ENCODE measurements around the gene ISCA2. TPM values are rescaled to one million over a fixed set of nuclear protein-coding genes. Genes with fewer than 3 reads are reported as not detected.
"Not testable (repeated sequence)": the region's sequence is repeated elsewhere in the genome, so short reads cannot be mapped to it uniquely, and the experiment has no call there.

The ISCA2 gene, protein sequence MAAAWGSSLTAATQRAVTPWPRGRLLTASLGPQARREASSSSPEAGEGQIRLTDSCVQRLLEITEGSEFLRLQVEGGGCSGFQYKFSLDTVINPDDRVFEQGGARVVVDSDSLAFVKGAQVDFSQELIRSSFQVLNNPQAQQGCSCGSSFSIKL
- total RNA-seq, result 10 to 100 TPM; 23.5 to 25.5 TPM

- Histone ChIP-seq H3K4me3 (peak within 1 kb of the TSS; percentile 82 to 95), H3K9me3 (no peaks in the 10 kb centered on the region), H3K27ac (peak within 1 kb of the TSS; percentile 95 to 96), H3K27me3 (replicated peaks; ENCODE audit: insufficient read depth) (no peaks in the 10 kb centered on the region), H3K4me1 (replicated peaks) (peaks cover 6% of the 10 kb centered on the region), H3K36me3 (no peaks in the 10 kb centered on the region)
- 1% methylated on average over 62 of the region's 73 CpGs for WGBS
- TF ChIP-seq, protein P1, sequence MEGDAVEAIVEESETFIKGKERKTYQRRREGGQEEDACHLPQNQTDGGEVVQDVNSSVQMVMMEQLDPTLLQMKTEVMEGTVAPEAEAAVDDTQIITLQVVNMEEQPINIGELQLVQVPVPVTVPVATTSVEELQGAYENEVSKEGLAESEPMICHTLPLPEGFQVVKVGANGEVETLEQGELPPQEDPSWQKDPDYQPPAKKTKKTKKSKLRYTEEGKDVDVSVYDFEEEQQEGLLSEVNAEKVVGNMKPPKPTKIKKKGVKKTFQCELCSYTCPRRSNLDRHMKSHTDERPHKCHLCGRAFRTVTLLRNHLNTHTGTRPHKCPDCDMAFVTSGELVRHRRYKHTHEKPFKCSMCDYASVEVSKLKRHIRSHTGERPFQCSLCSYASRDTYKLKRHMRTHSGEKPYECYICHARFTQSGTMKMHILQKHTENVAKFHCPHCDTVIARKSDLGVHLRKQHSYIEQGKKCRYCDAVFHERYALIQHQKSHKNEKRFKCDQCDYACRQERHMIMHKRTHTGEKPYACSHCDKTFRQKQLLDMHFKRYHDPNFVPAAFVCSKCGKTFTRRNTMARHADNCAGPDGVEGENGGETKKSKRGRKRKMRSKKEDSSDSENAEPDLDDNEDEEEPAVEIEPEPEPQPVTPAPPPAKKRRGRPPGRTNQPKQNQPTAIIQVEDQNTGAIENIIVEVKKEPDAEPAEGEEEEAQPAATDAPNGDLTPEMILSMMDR (IDR thresholded peaks at IDR 0.05), result peak in 2 of 4 experiments; percentile 18 to 31
- peak; percentile 75 for TF ChIP-seq POLR2A (IDR thresholded peaks at IDR 0.05)
- TF ChIP-seq POLR2AphosphoS5 (IDR thresholded peaks at IDR 0.05), result peak; percentile 85
- DNase-seq (ENCODE audit: low spot score), result peak; percentile 100
- intact Hi-C loops (cut with DNase I), result no loop called here
These were observed at the start of gene ISCA2 for GRCh38 chr14:74493343-74494261. ISCA2 (plus strand) TSS chr14:74493765; CDS start chr14:74493775, 10 bp downstream.

DNA sequence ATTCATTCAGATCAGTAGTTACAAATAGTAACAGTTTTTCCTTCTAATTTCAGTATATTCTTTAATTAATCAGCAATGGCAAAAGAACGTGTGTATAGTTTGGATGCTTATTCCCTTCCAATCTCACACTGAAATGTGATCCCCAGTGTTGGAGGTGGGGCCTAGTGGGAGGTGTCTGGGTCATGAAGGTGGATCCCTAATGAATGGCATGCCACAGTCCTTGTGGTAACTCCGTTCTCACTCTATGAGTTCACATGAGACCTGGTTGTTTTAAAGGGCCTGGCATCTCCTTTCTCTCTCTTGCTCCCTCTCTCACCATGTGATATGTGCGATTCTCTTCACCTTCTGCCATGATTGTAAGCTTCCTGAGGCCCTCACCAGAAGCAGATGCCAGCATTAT, 48.7 kb upstream of the ISCA2 start:
- no peaks in the 10 kb centered on the region for H3K27me3 ChIP-seq (replicated peaks; ENCODE audit: insufficient read depth)
- no peaks in the 10 kb centered on the region for H3K4me1 ChIP-seq (replicated peaks)
- no peak overlapping the region for H3K4me3 ChIP-seq
- H3K9me3 ChIP-seq, result no peaks in the 10 kb centered on the region
- no peak for TF ChIP-seq POLR2AphosphoS5 (IDR thresholded peaks at IDR 0.05)
- TF ChIP-seq, protein P1 (IDR thresholded peaks at IDR 0.05), result no peak
- no peak for TF ChIP-seq POLR2A (IDR thresholded peaks at IDR 0.05)
- no peak for DNase-seq (ENCODE audit: low spot score)
- intact Hi-C loops (cut with DNase I), result no loop called here
- no peak overlapping the region for H3K27ac ChIP-seq
- H3K36me3 ChIP-seq, result no peaks in the 10 kb centered on the region
- 33% methylated on average over 3 of the region's 3 CpGs for WGBS

- H3K27me3 ChIP-seq (replicated peaks; ENCODE audit: insufficient read depth); intact Hi-C loops (cut with DNase I); H3K27ac ChIP-seq; H3K4me3 ChIP-seq; H3K36me3 ChIP-seq; DNase-seq (ENCODE audit: low spot score); H3K9me3 ChIP-seq; H3K4me1 ChIP-seq (replicated peaks): not testable (repeated sequence)
- 67% methylated on average over 5 of the region's 5 CpGs for WGBS
These were observed 39.2 kb upstream of the ISCA2 start for GRCh38 chr14:74454397-74454796.

DNA sequence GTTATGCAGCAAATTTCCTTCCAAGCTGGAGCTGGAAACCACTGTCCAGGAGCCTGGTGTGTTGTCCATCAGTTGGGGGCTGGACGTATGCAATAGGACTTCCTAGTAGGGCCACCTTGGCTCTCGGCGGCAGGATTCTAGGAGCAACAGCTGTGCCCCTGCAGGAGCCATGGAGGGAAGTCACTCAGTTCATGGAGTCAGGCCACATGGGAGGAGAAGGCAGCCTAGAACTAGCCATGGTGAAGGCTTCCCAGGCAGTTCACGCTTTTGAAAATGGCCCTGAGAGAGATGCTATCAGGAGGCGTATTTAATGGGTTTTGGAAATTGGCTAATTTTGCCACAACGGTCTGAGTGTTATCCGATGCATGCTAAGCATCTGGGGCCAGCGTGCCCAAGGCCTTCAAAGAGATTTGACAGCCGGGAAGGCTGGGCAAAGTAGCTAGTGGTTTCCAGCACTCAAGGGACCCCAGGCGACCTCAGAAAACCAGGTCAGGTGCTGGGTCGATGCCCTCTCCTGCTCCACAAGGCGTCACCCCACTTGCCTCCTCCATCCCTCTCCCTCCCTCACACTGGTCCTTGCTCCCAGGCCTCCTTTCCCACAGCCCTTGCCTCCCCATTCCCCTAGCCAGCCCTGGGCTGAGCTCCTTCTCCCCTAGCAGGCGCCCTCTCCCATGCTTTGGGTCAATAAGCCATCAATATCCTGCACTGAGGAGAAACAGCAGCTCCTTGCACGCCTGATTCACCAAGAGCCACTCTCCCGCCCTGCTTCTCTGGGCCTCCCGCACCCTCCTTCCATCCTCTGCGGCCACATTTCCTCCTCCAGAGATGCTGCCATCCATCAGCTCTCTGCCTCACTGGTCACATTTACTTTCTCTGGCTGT, 36.6 kb upstream of the ISCA2 start:
- intact Hi-C loops (cut with DNase I), result no loop called here
- TF ChIP-seq POLR2AphosphoS5 (IDR thresholded peaks at IDR 0.05) (no peak), POLR2A (IDR thresholded peaks at IDR 0.05) (no peak)
- TF ChIP-seq, protein P1 (IDR thresholded peaks at IDR 0.05), result no peak
- Histone ChIP-seq H3K4me1 (replicated peaks) (no peaks in the 10 kb centered on the region), H3K27me3 (replicated peaks; ENCODE audit: insufficient read depth) (no peaks in the 10 kb centered on the region), H3K4me3 (no peak overlapping the region), H3K27ac (no peak overlapping the region), H3K9me3 (no peaks in the 10 kb centered on the region), H3K36me3 (no peaks in the 10 kb centered on the region)
- no peak for DNase-seq (ENCODE audit: low spot score)
- 71% methylated on average over 17 of the region's 17 CpGs for WGBS

DNA sequence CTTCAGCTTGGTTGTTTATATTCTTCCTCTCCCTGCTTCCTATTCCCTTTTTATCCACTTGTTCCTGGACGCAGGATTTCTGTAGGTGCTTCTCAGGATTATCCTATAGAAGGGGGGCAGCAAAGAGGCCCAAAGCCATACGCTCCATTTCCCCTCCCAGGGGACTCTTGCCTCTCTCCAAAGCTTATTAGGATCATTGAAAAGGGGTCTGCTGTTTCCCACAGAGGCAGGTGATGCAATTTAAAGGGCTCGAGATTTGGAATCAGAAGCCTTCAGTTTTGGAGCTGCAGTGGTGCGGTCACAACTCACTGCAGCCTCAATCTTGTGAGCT, 36.0 kb upstream of the ISCA2 start:
- Histone ChIP-seq H3K4me3 (no peak overlapping the region), H3K27me3 (replicated peaks; ENCODE audit: insufficient read depth) (no peaks in the 10 kb centered on the region), H3K27ac (no peak overlapping the region), H3K36me3 (no peaks in the 10 kb centered on the region), H3K9me3 (no peaks in the 10 kb centered on the region), H3K4me1 (replicated peaks) (no peaks in the 10 kb centered on the region)
- 80% methylated on average over 4 of the region's 4 CpGs for WGBS
- DNase-seq (ENCODE audit: low spot score), result no peak
- TF ChIP-seq POLR2A (IDR thresholded peaks at IDR 0.05), result no peak
- TF ChIP-seq, protein P1 (IDR thresholded peaks at IDR 0.05), result no peak
- TF ChIP-seq POLR2AphosphoS5 (IDR thresholded peaks at IDR 0.05), result no peak
- intact Hi-C loops (cut with DNase I), result no loop called here
